ENCODE data around the gene LTA4H.
"Not testable (repeated sequence)": the region's sequence is repeated elsewhere in the genome, so short reads cannot be mapped to it uniquely, and the experiment has no call there.

LTA4H gene

GRCh38 chr12:95990136-95990535 is 45.3 kb downstream of the LTA4H start:
- DNase-seq (ENCODE audit: low read depth): no peak

- no peak for DNase-seq (ENCODE audit: low read depth)
These were observed 45.8 kb downstream of the LTA4H start for GRCh38 chr12:95989504-95990123.

- DNase-seq (ENCODE audit: low read depth): no peak
These were observed 46.7 kb downstream of the LTA4H start for GRCh38 chr12:95988506-95989275.

- DNase-seq (ENCODE audit: low read depth): no peak
These were observed 48.5 kb downstream of the LTA4H start for GRCh38 chr12:95986635-95987570.

GRCh38 chr12:95984682-95985081 is 50.7 kb downstream of the LTA4H start:
- DNase-seq (ENCODE audit: low read depth): no peak

- DNase-seq (ENCODE audit: low read depth): no peak
These were observed 52.8 kb downstream of the LTA4H start for GRCh38 chr12:95982602-95983001.

- DNase-seq (ENCODE audit: low read depth): no peak
These were observed 55.0 kb downstream of the LTA4H start for GRCh38 chr12:95980437-95980836.

- DNase-seq (ENCODE audit: low read depth): no peak
These were observed 56.6 kb downstream of the LTA4H start for GRCh38 chr12:95978774-95979173.

- DNase-seq (ENCODE audit: low read depth): no peak
These were observed 57.0 kb downstream of the LTA4H start for GRCh38 chr12:95978351-95978750.

GRCh38 chr12:95977764-95978305 is 57.6 kb downstream of the LTA4H start:
- DNase-seq (ENCODE audit: low read depth): no peak

- no peak for DNase-seq (ENCODE audit: low read depth)
These were observed 59.0 kb downstream of the LTA4H start for GRCh38 chr12:95976416-95976832.

GRCh38 chr12:95975491-95975890 is 59.9 kb downstream of the LTA4H start:
- no peak for DNase-seq (ENCODE audit: low read depth)

- no peak for DNase-seq (ENCODE audit: low read depth)
These were observed 61.0 kb downstream of the LTA4H start for GRCh38 chr12:95974358-95974757.

GRCh38 chr12:95972832-95973456 is 62.4 kb downstream of the LTA4H start:
- DNase-seq (ENCODE audit: low read depth): no peak

- no peak for DNase-seq (ENCODE audit: low read depth)
These were observed 64.5 kb downstream of the LTA4H start for GRCh38 chr12:95970905-95971304.

- not testable (repeated sequence) for DNase-seq (ENCODE audit: low read depth)
These were observed 66.3 kb downstream of the LTA4H start for GRCh38 chr12:95969116-95969515.

GRCh38 chr12:95967301-95967700 is 68.1 kb downstream of the LTA4H start:
- DNase-seq (ENCODE audit: low read depth): no peak

GRCh38 chr12:95966287-95966870 is 69.0 kb downstream of the LTA4H start:
- DNase-seq (ENCODE audit: low read depth): no peak

- DNase-seq (ENCODE audit: low read depth): no peak
These were observed 72.3 kb downstream of the LTA4H start for GRCh38 chr12:95963096-95963495.

GRCh38 chr12:95962222-95962621 is 73.2 kb downstream of the LTA4H start:
- no peak for DNase-seq (ENCODE audit: low read depth)

GRCh38 chr12:95960241-95960640 is 75.1 kb downstream of the LTA4H start:
- DNase-seq (ENCODE audit: low read depth): no peak
